Lower lobe of right lung (tissue), 2 donors: ENCODE results near the gene PCBP3. TPM values are rescaled to one million over a fixed set of nuclear protein-coding genes. Genes with fewer than 3 reads are reported as not detected.
"Not testable (repeated sequence)": the region's sequence is repeated elsewhere in the genome, so short reads cannot be mapped to it uniquely, and the experiment has no call there.

Experiments used
- ATAC-seq, 2 donors: fragments of 200-7000 bp; cut with Tn5 transposase; one replicate each; pipeline ENCODE4 v1.9.1; 2020 to 2022; ENCODE audit warnings: mild to moderate bottlenecking in 2 of 2, moderate library complexity in 2 of 2
- DNase-seq: peaks from one replicate; pipeline ENCODE4 v3.0.0-alpha.2; 2020
- H3K27ac ChIP-seq: fragments of 200-600 bp; one replicate; pipeline ENCODE4 v1.8.0; 2022
- H3K27me3 ChIP-seq: fragments of 200-600 bp; one replicate; pipeline ENCODE4 v1.8.0; 2022; ENCODE audit warnings: low read depth
- H3K36me3 ChIP-seq: fragments of 200-600 bp; one replicate; pipeline ENCODE4 v1.8.0; 2022; ENCODE audit warnings: mild to moderate bottlenecking
- H3K4me1 ChIP-seq: fragments of 200-600 bp; one replicate; pipeline ENCODE4 v1.8.0; 2022
- H3K4me3 ChIP-seq: fragments of 200-600 bp; one replicate; pipeline ENCODE4 v1.8.0; 2022; ENCODE audit warnings: mild to moderate bottlenecking
- H3K9me3 ChIP-seq: fragments of 200-600 bp; one replicate; pipeline ENCODE4 v1.8.0; 2022
- CTCF ChIP-seq: fragments of 200-600 bp; IDR thresholded peaks from one replicate; pipeline ENCODE4 v1.8.0; 2022; ENCODE audit warnings: antibody characterized with exemption, mild to moderate bottlenecking
- intact Hi-C: fragments of 100-400 bp; cut with DNase I; formaldehyde crosslinking; loops from one replicate; pipeline ENCODE4 v1.11.0; 2022
- total RNA-seq: library from RNA; stranded (reverse); fragmentation: NEBNext Ultra II Directional; extraction: Animal tissue kit (Norgen Biotek cat#: 25700); gene quantifications from one replicate; pipeline ENCODE4 v1.2.1, GENCODE V29; 2021
- donor health status: DM: no; HTN: yes; CAD: no; lungs with severe emphysema.

PCBP3 gene
- total RNA-seq, 1 donor from 2014 or later, result 4.5 TPM

DNA sequence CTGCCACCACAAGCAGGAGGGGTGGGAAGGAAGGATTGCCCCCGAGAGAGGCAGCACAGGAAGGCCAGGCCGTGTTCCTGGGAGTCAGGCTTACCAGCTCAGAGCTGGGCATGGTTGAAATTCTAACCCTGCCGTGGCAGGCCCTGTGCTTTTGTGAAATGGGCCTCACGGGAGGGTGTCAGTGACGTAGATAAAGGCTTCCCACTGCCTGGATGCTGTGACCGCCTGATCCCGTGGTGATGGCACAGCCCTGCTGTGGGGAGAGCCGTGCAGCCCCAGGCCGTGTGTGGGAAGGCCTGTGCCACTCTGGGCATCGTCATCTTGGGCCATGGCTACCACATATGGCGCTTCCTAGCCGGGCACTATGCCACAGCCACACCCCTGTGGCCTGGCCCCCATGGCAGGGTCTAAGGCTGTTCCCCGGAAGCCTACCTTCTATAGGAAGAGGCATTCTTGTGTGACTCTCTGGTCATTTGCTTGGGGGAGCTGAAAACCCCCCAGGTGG is 161.3 kb downstream of the PCBP3 start:
- no peak for TF ChIP-seq CTCF
- ATAC-seq, result peak in 1 of 2 donors; percentile 29
- no peak overlapping the region for H3K27ac ChIP-seq
- H3K4me3 ChIP-seq, result no peak overlapping the region
- no peaks in the 10 kb centered on the region for H3K27me3 ChIP-seq
- no peak for DNase-seq
- no peaks in the 10 kb centered on the region for H3K4me1 ChIP-seq
- H3K9me3 ChIP-seq, result no peaks in the 10 kb centered on the region
- H3K36me3 ChIP-seq, result no peaks in the 10 kb centered on the region
- intact Hi-C loops, result no loop called here

DNA sequence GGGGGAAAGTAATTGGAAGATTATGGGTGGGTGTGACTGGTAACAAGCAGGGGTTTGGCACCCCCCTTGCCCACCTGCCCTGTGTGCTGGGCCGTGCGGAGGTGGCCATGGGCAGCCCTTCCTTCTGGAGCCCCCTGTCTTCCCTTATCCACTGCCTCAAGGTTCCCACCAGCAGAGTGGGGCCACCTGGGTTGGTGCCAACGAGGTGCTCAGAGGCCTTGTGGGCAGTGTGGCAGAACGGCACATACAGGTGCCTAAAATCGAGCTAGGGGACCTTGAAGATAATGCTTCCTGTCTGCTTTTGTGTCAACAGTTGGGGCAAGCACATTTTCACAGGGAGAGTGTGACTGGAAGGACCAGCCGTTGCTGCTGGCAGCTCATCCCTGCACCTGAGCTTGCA is 161.8 kb downstream of the PCBP3 start:
- Histone ChIP-seq H3K4me3 (no peak overlapping the region), H3K36me3 (no peaks in the 10 kb centered on the region), H3K27ac (no peak overlapping the region), H3K9me3 (no peaks in the 10 kb centered on the region), H3K27me3 (no peaks in the 10 kb centered on the region), H3K4me1 (no peaks in the 10 kb centered on the region)
- intact Hi-C loops, result no loop called here
- TF ChIP-seq CTCF, result no peak
- no peak for ATAC-seq
- DNase-seq, result no peak

DNA sequence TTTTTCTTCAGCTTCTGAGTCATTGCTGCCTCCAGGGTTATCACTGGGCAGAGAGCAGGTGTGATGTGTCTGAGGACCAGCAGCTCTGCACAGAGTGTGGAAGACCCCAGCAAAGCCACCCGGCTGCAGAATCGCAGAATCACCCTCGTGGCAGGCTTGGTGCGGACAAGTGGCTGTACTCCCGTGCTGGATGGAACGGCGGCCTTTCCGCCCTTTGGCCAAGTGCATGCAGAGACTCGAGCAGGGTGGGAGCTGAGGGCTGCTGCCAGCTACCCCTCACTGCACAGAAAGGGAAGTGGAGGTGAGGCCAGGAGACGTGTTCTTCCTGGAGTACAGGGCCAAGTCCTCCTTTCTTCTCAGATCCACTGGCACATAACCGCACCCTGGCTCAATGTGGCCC is 162.5 kb downstream of the PCBP3 start:
- no peaks in the 10 kb centered on the region for H3K9me3 ChIP-seq
- no peak overlapping the region for H3K27ac ChIP-seq
- no peak for DNase-seq
- H3K4me1 ChIP-seq, result no peaks in the 10 kb centered on the region
- no peak for ATAC-seq
- intact Hi-C loops, result no loop called here
- no peak for TF ChIP-seq CTCF
- H3K36me3 ChIP-seq, result no peaks in the 10 kb centered on the region
- no peaks in the 10 kb centered on the region for H3K27me3 ChIP-seq
- no peak overlapping the region for H3K4me3 ChIP-seq

DNA sequence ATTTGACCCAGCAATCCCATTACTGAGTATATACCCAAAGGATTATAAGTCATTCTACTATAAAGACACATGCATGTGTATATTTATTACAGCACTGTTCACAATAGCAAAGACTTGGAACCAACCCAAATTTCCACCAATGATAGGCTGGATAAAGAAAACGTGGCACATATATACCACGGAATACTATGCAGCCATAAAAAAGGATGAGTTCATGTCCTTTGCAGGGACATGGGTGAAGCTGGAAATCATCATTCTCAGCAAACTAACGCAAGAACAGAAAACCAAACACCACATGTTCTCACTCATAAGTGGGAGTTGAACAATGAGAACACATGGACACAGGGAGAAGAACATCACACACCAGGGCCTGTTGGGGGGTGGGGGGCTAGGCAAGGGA is 165.1 kb downstream of the PCBP3 start:
- H3K27me3 ChIP-seq, H3K4me3 ChIP-seq, intact Hi-C loops, H3K27ac ChIP-seq, H3K36me3 ChIP-seq, ATAC-seq, H3K9me3 ChIP-seq, DNase-seq, H3K4me1 ChIP-seq: not testable (repeated sequence)

GRCh38 chr21:45809421-45809820 is 165.9 kb downstream of the PCBP3 start:
- Histone ChIP-seq H3K27me3 (no peaks in the 10 kb centered on the region), H3K4me1 (no peaks in the 10 kb centered on the region), H3K27ac (no peak overlapping the region), H3K36me3 (no peaks in the 10 kb centered on the region), H3K4me3 (no peak overlapping the region), H3K9me3 (no peaks in the 10 kb centered on the region)
- ATAC-seq (no peak), DNase-seq (no peak)
- TF ChIP-seq CTCF, result no peak
- intact Hi-C loops, result no loop called here

GRCh38 chr21:45811136-45811535 is 167.6 kb downstream of the PCBP3 start:
- H3K4me3 ChIP-seq, result no peak overlapping the region
- no peak for ATAC-seq
- H3K9me3 ChIP-seq, result no peaks in the 10 kb centered on the region
- H3K27me3 ChIP-seq, result no peaks in the 10 kb centered on the region
- no peak overlapping the region for H3K27ac ChIP-seq
- intact Hi-C loops, result no loop called here
- DNase-seq, result no peak
- H3K36me3 ChIP-seq, result no peaks in the 10 kb centered on the region
- no peak for TF ChIP-seq CTCF
- H3K4me1 ChIP-seq, result no peaks in the 10 kb centered on the region

DNA sequence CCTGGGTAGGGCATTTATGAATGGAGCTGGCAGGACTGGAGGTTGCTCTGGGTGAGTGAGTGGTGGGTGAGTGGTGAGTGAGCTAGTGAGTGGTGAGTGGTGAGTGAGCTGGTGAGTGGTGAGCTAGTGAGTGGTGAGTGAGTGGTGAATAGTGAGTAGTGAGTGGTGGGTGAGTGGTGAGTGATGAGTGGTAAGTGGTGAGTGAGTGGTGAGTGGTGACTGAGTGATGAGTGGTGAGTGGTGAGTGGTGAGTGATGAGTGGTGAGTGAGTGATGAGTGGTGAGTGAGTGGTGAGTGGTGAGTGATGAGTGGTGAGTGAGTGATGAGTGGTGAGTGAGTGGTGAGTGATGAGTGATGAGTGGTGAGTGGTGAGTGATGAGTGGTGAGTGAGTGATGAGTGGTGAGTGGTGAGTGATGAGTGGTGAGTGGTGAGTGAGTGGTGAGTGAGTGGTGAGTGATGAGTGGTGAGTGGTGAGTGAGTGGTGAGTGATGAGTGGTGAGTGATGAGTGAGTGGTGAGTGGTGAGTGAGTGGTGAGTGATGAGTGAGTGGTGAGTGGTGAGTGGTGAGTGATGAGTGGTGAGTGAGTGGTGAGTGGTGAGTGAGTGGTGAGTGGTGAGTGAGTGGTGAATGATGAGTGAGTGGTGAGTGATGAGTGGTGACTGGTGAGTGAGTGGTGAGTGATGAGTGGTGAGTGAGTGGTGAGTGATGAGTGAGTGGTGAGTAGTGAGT is 170.8 kb downstream of the PCBP3 start:
- H3K36me3 ChIP-seq, H3K4me3 ChIP-seq, ATAC-seq, intact Hi-C loops, H3K27me3 ChIP-seq, DNase-seq, H3K9me3 ChIP-seq, H3K27ac ChIP-seq, H3K4me1 ChIP-seq: not testable (repeated sequence)

- H3K4me3 ChIP-seq, H3K9me3 ChIP-seq, H3K27ac ChIP-seq, ATAC-seq, H3K36me3 ChIP-seq, H3K27me3 ChIP-seq, intact Hi-C loops, H3K4me1 ChIP-seq, DNase-seq: not testable (repeated sequence)
These were observed 172.3 kb downstream of the PCBP3 start for GRCh38 chr21:45815781-45816180.
